ENCODE results near the gene CHRNG.

The CHRNG gene

GRCh38 chr2:232581725-232582124 is 42.2 kb downstream of the CHRNG start:
- DNase-seq = no peak

GRCh38 chr2:232584238-232584637 is 44.7 kb downstream of the CHRNG start:
- DNase-seq = no peak

- no peak for DNase-seq
These were observed 47.5 kb downstream of the CHRNG start for GRCh38 chr2:232586943-232587505.

- DNase-seq = no peak
These were observed 48.0 kb downstream of the CHRNG start for GRCh38 chr2:232587512-232587911.

GRCh38 chr2:232588031-232588430 is 48.5 kb downstream of the CHRNG start:
- DNase-seq = no peak

- peak; percentile 80 for DNase-seq
These were observed 49.4 kb downstream of the CHRNG start for GRCh38 chr2:232588680-232589585.

- peak; percentile 78 for DNase-seq
These were observed 53.4 kb downstream of the CHRNG start for GRCh38 chr2:232592772-232593395.

- DNase-seq = no peak
These were observed 54.5 kb downstream of the CHRNG start for GRCh38 chr2:232593982-232594381.

All from NCI-H226 (cell line).